GM18505 (cell line): ENCODE measurements around the gene CRYBG2.

Source experiments
- ATAC-seq: cut with Tn5 transposase; IDR thresholded peaks from one replicate; pipeline ENCODE4 v1.9.1; 2021; ENCODE audit not compliant: unreplicated experiment
- POLR2A ChIP-seq: IDR thresholded peaks from 4 replicates; pipeline ENCODE4 v1.6.1; 2011; ENCODE audit warnings: borderline replicate concordance; ENCODE audit not compliant: insufficient read depth, insufficient read length; ENCODE audit errors: extremely low read depth

The CRYBG2 gene

DNA sequence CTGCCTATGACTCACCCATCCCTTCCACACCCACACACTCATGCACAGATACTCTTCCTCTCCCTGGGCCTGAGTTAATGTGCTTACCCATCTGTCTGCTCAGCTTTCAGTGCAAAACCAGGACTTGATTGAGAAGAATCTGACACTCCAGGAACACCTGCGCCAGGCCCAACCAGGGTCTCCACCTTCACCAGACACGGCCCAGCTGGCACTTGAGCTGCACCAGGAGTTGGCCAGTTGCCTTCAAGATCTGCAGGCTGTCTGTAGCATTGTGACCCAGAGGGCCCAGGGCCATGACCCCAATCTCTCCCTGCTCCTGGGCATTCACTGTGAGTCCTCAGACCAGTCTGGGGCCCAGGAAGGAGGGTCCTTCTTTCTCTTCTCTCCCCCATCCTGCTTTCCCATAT is 77.5 kb downstream of the CRYBG2 start:
- TF ChIP-seq POLR2A = no peak
- no peak for ATAC-seq

- no peak for TF ChIP-seq POLR2A
- ATAC-seq = no peak
Observed at GRCh38 chr1:26275580-26276431, 78.1 kb downstream of the CRYBG2 start.

- no peak for TF ChIP-seq POLR2A
- no peak for ATAC-seq
Observed at GRCh38 chr1:26274801-26275425, 79.0 kb downstream of the CRYBG2 start.
